CD4-positive, alpha-beta T cell treated with Interleukin-12 subunit alpha and Interleukin-12 subunit beta, for 1 hour (primary cell): ENCODE data around the gene SH2D4B.

ENCODE experiments used
- DNase-seq: peaks from one replicate; pipeline ENCODE4 v3.0.0-alpha.2; 2020

Gene SH2D4B

GRCh38 chr10:80648106-80648505 lies 110.4 kb downstream of the SH2D4B start:
- DNase-seq = no peak

- DNase-seq = no peak
Measured at GRCh38 chr10:80649183-80649582, 111.5 kb downstream of the SH2D4B start.

- no peak for DNase-seq
Measured at GRCh38 chr10:80655898-80656297, 118.2 kb downstream of the SH2D4B start.

GRCh38 chr10:80658068-80658467 lies 120.4 kb downstream of the SH2D4B start:
- DNase-seq = no peak

- no peak for DNase-seq
Measured at GRCh38 chr10:80659289-80659688, 121.6 kb downstream of the SH2D4B start.

GRCh38 chr10:80660266-80660665 lies 122.6 kb downstream of the SH2D4B start:
- DNase-seq = no peak

- DNase-seq = peak; percentile 9
Measured at GRCh38 chr10:80660736-80661135, 123.0 kb downstream of the SH2D4B start.

GRCh38 chr10:80661526-80661925 lies 123.8 kb downstream of the SH2D4B start:
- no peak for DNase-seq

GRCh38 chr10:80662429-80663261 lies 124.9 kb downstream of the SH2D4B start:
- peak; percentile 61 for DNase-seq

- DNase-seq = peak; percentile 29
Measured at GRCh38 chr10:80664071-80664680, 126.5 kb downstream of the SH2D4B start.

GRCh38 chr10:80669485-80669884 lies 131.8 kb downstream of the SH2D4B start:
- no peak for DNase-seq

- DNase-seq = no peak
Measured at GRCh38 chr10:80670774-80671173, 133.1 kb downstream of the SH2D4B start.

GRCh38 chr10:80671847-80672246 lies 134.1 kb downstream of the SH2D4B start:
- DNase-seq = no peak

GRCh38 chr10:80672613-80673012 lies 134.9 kb downstream of the SH2D4B start:
- DNase-seq = no peak

GRCh38 chr10:80674809-80675208 lies 137.1 kb downstream of the SH2D4B start:
- no peak for DNase-seq

GRCh38 chr10:80681142-80681541 lies 143.4 kb downstream of the SH2D4B start:
- no peak for DNase-seq

- peak; percentile 61 for DNase-seq
Measured at GRCh38 chr10:80684259-80684658, 146.6 kb downstream of the SH2D4B start.

- no peak for DNase-seq
Measured at GRCh38 chr10:80685355-80685754, 147.7 kb downstream of the SH2D4B start.

GRCh38 chr10:80686734-80687475 lies 149.2 kb downstream of the SH2D4B start:
- DNase-seq = no peak

- DNase-seq = no peak
Measured at GRCh38 chr10:80687476-80687789, 149.7 kb downstream of the SH2D4B start.

- DNase-seq = no peak
Measured at GRCh38 chr10:80690434-80690833, 152.7 kb downstream of the SH2D4B start.

GRCh38 chr10:80691441-80691840 lies 153.7 kb downstream of the SH2D4B start:
- no peak for DNase-seq

- DNase-seq = no peak
Measured at GRCh38 chr10:80693565-80693964, 155.9 kb downstream of the SH2D4B start.

- no peak for DNase-seq
Measured at GRCh38 chr10:80694930-80695329, 157.2 kb downstream of the SH2D4B start.
